Neuronal stem cell (in vitro differentiated cells): ENCODE data around the gene LRRC37A3.
"Not testable (repeated sequence)": the region's sequence is repeated elsewhere in the genome, so short reads cannot be mapped to it uniquely, and the experiment has no call there.

Experiments used
- DNase-seq: peaks from one replicate; pipeline ENCODE4 v3.0.0-alpha.2; 2013; ENCODE audit warnings: low spot score
- H2AFZ ChIP-seq: one replicate; pipeline ENCODE4 v1.6.1; 2013; ENCODE audit warnings: mild to moderate bottlenecking, low read length, inconsistent platforms
- H2AK5ac ChIP-seq: 2 replicates; pipeline ENCODE4 v1.6.1; 2013; ENCODE audit warnings: low read depth, mild to moderate bottlenecking, inconsistent platforms, low read length, moderate library complexity, mixed read lengths
- H2BK120ac ChIP-seq: 2 replicates; pipeline ENCODE4 v1.6.1; 2013; ENCODE audit warnings: low read depth, mild to moderate bottlenecking, inconsistent platforms, low read length, moderate library complexity, mixed read lengths
- H2BK12ac ChIP-seq: one replicate; pipeline ENCODE4 v1.6.1; 2013; ENCODE audit warnings: low read length, inconsistent platforms
- H2BK15ac ChIP-seq: 2 replicates; pipeline ENCODE4 v1.6.1; 2013; ENCODE audit warnings: mild to moderate bottlenecking, low read length, inconsistent platforms, mixed read lengths
- H2BK5ac ChIP-seq: one replicate; pipeline ENCODE4 v1.6.1; 2013; ENCODE audit warnings: inconsistent platforms, mild to moderate bottlenecking, low read length, moderate library complexity
- H3K14ac ChIP-seq: one replicate; pipeline ENCODE4 v1.6.1; 2013; ENCODE audit warnings: low read length, inconsistent platforms
- H3K18ac ChIP-seq: 2 replicates; pipeline ENCODE4 v1.6.1; 2013; ENCODE audit warnings: low read length, inconsistent platforms
- H3K23ac ChIP-seq: 2 replicates; pipeline ENCODE4 v1.6.1; 2013; ENCODE audit warnings: low read depth, mild to moderate bottlenecking, mixed read lengths, low read length, inconsistent platforms; ENCODE audit not compliant: poor library complexity
- H3K27ac ChIP-seq: replicated peaks from 3 replicates; pipeline ENCODE4 v1.5.1; 2013; ENCODE audit warnings: low read length, inconsistent platforms
- H3K27me3 ChIP-seq, 3 experiments: 2 replicates each; pipeline ENCODE4 v1.6.1; 2013; ENCODE audit warnings: low read length in 3 of 3, mild to moderate bottlenecking in 2 of 3, inconsistent platforms in 1 of 3, low read depth in 1 of 3, mixed read lengths in 1 of 3, moderate library complexity in 1 of 3; ENCODE audit not compliant: control insufficient read depth in 3 of 3, insufficient read depth in 3 of 3
- H3K36me3 ChIP-seq, 2 donors: replicated peaks in 1 of 2; 2 replicates each; pipeline ENCODE4 v1.6.1; 2013; ENCODE audit warnings: low read length in 2 of 2; ENCODE audit not compliant: control insufficient read depth in 2 of 2, insufficient read depth in 2 of 2
- H3K4ac ChIP-seq: 2 replicates; pipeline ENCODE4 v1.6.1; 2013; ENCODE audit warnings: inconsistent platforms, mild to moderate bottlenecking, low read length, moderate library complexity
- H3K4me1 ChIP-seq, 2 donors: 1 replicate in 1 of 2; 2 replicates in 1 of 2; pipeline ENCODE4 v1.6.1; 2013; ENCODE audit warnings: low read length in 2 of 2, low read depth in 1 of 2; ENCODE audit not compliant: control insufficient read depth in 2 of 2, insufficient read depth in 1 of 2
- H3K4me2 ChIP-seq: one replicate; pipeline ENCODE4 v1.6.1; 2013; ENCODE audit warnings: mild to moderate bottlenecking, low read length, inconsistent platforms; ENCODE audit not compliant: insufficient read depth, poor library complexity, severe bottlenecking
- H3K4me3 ChIP-seq, 2 donors: 2 replicates each; pipeline ENCODE4 v1.5.1; 2013; ENCODE audit warnings: low read length in 2 of 2, mild to moderate bottlenecking in 2 of 2, inconsistent platforms in 1 of 2, moderate library complexity in 1 of 2
- H3K79me1 ChIP-seq: one replicate; pipeline ENCODE4 v1.6.1; 2013; ENCODE audit warnings: low read depth, mild to moderate bottlenecking, inconsistent platforms, low read length, moderate library complexity
- H3K9ac ChIP-seq: one replicate; pipeline ENCODE4 v1.6.1; 2013; ENCODE audit warnings: mild to moderate bottlenecking, low read depth, low read length, inconsistent platforms; ENCODE audit not compliant: poor library complexity
- H3K9me3 ChIP-seq, 2 donors: replicated peaks in 1 of 2; 2 replicates each; pipeline versions ENCODE3 to v1.6.1; 2013; ENCODE audit warnings: low read length in 2 of 2, mild to moderate bottlenecking in 2 of 2, inconsistent platforms in 1 of 2, low read depth in 1 of 2, mixed read lengths in 1 of 2, moderate library complexity in 1 of 2; ENCODE audit not compliant: control insufficient read depth in 2 of 2, insufficient read depth in 1 of 2
- H4K8ac ChIP-seq: one replicate; pipeline ENCODE4 v1.6.1; 2013; ENCODE audit warnings: low read depth, mild to moderate bottlenecking, inconsistent platforms, low read length, moderate library complexity
- H4K91ac ChIP-seq: one replicate; pipeline ENCODE4 v1.6.1; 2013; ENCODE audit warnings: low read length, low read depth, mild to moderate bottlenecking, inconsistent platforms; ENCODE audit not compliant: poor library complexity
- WGBS, 2 donors: extraction: QIAGEN DNeasy Blood & Tissue Kit; methylation state at CpG; one replicate each; pipeline ENCODE4 v1.1.7; 2013; ENCODE audit warnings: missing lambda C conversion rate in 2 of 2, mixed read lengths in 1 of 2; ENCODE audit not compliant: insufficient read length in 2 of 2, insufficient replicate concordance in 1 of 2; ENCODE audit errors: extremely low coverage in 2 of 2; 5-methylcytosine and 5-hydroxymethylcytosine counted together

LRRC37A3 gene

GRCh38 chr17:64837018-64837761 is 82.1 kb downstream of the LRRC37A3 start:
- peak overlapping the region; percentile 53 to 85 for H3K4me3 ChIP-seq
- H3K27me3 ChIP-seq, H4K91ac ChIP-seq, H3K14ac ChIP-seq, H3K79me1 ChIP-seq, H3K18ac ChIP-seq, H2BK5ac ChIP-seq, H3K27ac ChIP-seq, H2BK120ac ChIP-seq, H3K36me3 ChIP-seq, H3K23ac ChIP-seq, H2BK12ac ChIP-seq, H3K9me3 ChIP-seq, H2AK5ac ChIP-seq, H4K8ac ChIP-seq, H2BK15ac ChIP-seq, H3K4me1 ChIP-seq, H3K4ac ChIP-seq: not testable (repeated sequence)
- H3K4me2 ChIP-seq: peak overlapping the region; percentile 40
- no CpG with 5 or more reads among the region's 56 CpGs for WGBS, 2 donors
- peak overlapping the region; percentile 89 for H2AFZ ChIP-seq
- DNase-seq: peak; percentile 73
- H3K9ac ChIP-seq: peak overlapping the region; percentile 70

GRCh38 chr17:64836623-64837017 is 82.7 kb downstream of the LRRC37A3 start:
- Histone ChIP-seq H3K4me2 (peak overlapping the region; percentile 57), H2AFZ (peak overlapping the region; percentile 89), H3K9ac (peak overlapping the region; percentile 70), H3K4me3 (peak overlapping the region; percentile 53 to 85)
- H3K4me1 ChIP-seq, H3K36me3 ChIP-seq, H3K4ac ChIP-seq, DNase-seq, H3K23ac ChIP-seq, H3K14ac ChIP-seq, H2BK5ac ChIP-seq, H4K91ac ChIP-seq, H3K27me3 ChIP-seq, H3K18ac ChIP-seq, H2BK120ac ChIP-seq, H2BK15ac ChIP-seq, H3K79me1 ChIP-seq, H3K9me3 ChIP-seq, H4K8ac ChIP-seq, H2BK12ac ChIP-seq, H3K27ac ChIP-seq, H2AK5ac ChIP-seq: not testable (repeated sequence)
- WGBS, 2 donors: no CpG with 5 or more reads among the region's 32 CpGs

GRCh38 chr17:64834060-64834459 is 85.2 kb downstream of the LRRC37A3 start:
- H3K4ac ChIP-seq, H3K27ac ChIP-seq, H3K27me3 ChIP-seq, H4K91ac ChIP-seq, H3K9ac ChIP-seq, H3K36me3 ChIP-seq, H4K8ac ChIP-seq, H3K23ac ChIP-seq, H3K79me1 ChIP-seq, H3K14ac ChIP-seq, H3K4me2 ChIP-seq, H2BK120ac ChIP-seq, H3K9me3 ChIP-seq, H3K18ac ChIP-seq, H2AFZ ChIP-seq, H2AK5ac ChIP-seq, H2BK15ac ChIP-seq, H3K4me3 ChIP-seq, H2BK12ac ChIP-seq, DNase-seq, H2BK5ac ChIP-seq, H3K4me1 ChIP-seq: not testable (repeated sequence)
- WGBS, 2 donors: no CpG with 5 or more reads among the region's 3 CpGs

GRCh38 chr17:64830631-64831040 is 88.6 kb downstream of the LRRC37A3 start:
- H3K27me3 ChIP-seq, H3K18ac ChIP-seq, H2AFZ ChIP-seq, H4K8ac ChIP-seq, H3K4ac ChIP-seq, H3K4me1 ChIP-seq, H3K9ac ChIP-seq, H3K9me3 ChIP-seq, DNase-seq, H3K14ac ChIP-seq, H2BK15ac ChIP-seq, H3K4me3 ChIP-seq, H3K36me3 ChIP-seq, H2BK5ac ChIP-seq, H3K79me1 ChIP-seq, H3K4me2 ChIP-seq, H4K91ac ChIP-seq, H3K27ac ChIP-seq, H3K23ac ChIP-seq, H2AK5ac ChIP-seq, H2BK12ac ChIP-seq, H2BK120ac ChIP-seq: not testable (repeated sequence)
- WGBS, 2 donors: no CpG with 5 or more reads among the region's 1 CpG
